HG03025 (cell line): ENCODE data around the gene VAV2.

Experiments
- ATAC-seq: cut with Tn5 transposase; IDR thresholded peaks from one replicate; pipeline ENCODE4 v1.9.1; 2021; ENCODE audit warnings: mild to moderate bottlenecking, moderate library complexity; ENCODE audit not compliant: unreplicated experiment, low FRiP score

Gene VAV2

GRCh38 chr9:133807037-133807436, 185.1 kb downstream of the VAV2 start:
- ATAC-seq = no peak

GRCh38 chr9:133806623-133807010, 185.5 kb downstream of the VAV2 start:
- ATAC-seq = no peak

GRCh38 chr9:133805876-133806622, 186.1 kb downstream of the VAV2 start:
- no peak for ATAC-seq

- ATAC-seq = no peak
Observed at GRCh38 chr9:133804199-133804598, 187.9 kb downstream of the VAV2 start.

GRCh38 chr9:133803745-133804144, 188.4 kb downstream of the VAV2 start:
- ATAC-seq = no peak

- ATAC-seq = no peak
Observed at GRCh38 chr9:133803028-133803585, 189.0 kb downstream of the VAV2 start.

- no peak for ATAC-seq
Observed at GRCh38 chr9:133801739-133802138, 190.4 kb downstream of the VAV2 start.

GRCh38 chr9:133800266-133800665, 191.9 kb downstream of the VAV2 start:
- no peak for ATAC-seq

GRCh38 chr9:133799716-133800115, 192.4 kb downstream of the VAV2 start:
- no peak for ATAC-seq

GRCh38 chr9:133799106-133799505, 193.0 kb downstream of the VAV2 start:
- ATAC-seq = no peak

- no peak for ATAC-seq
Observed at GRCh38 chr9:133798160-133798559, 194.0 kb downstream of the VAV2 start.

- no peak for ATAC-seq
Observed at GRCh38 chr9:133797406-133798105, 194.6 kb downstream of the VAV2 start.

- ATAC-seq = no peak
Observed at GRCh38 chr9:133796562-133796961, 195.6 kb downstream of the VAV2 start.

GRCh38 chr9:133795049-133795448, 197.1 kb downstream of the VAV2 start:
- no peak for ATAC-seq

- no peak for ATAC-seq
Observed at GRCh38 chr9:133794016-133794760, 197.9 kb downstream of the VAV2 start.

GRCh38 chr9:133793471-133793870, 198.7 kb downstream of the VAV2 start:
- ATAC-seq = no peak

- ATAC-seq = no peak
Observed at GRCh38 chr9:133792721-133793470, 199.2 kb downstream of the VAV2 start.

- ATAC-seq = no peak
Observed at GRCh38 chr9:133791735-133792649, 200.1 kb downstream of the VAV2 start.

GRCh38 chr9:133791069-133791468, 201.1 kb downstream of the VAV2 start:
- no peak for ATAC-seq
